GM21381 (cell line): ENCODE results near the gene KIF11.
A peak's percentile ranks its signal among the peaks of the same experiment; 100 is the strongest.
"Not testable (repeated sequence)": the region's sequence is repeated elsewhere in the genome, so short reads cannot be mapped to it uniquely, and the experiment has no call there.

ENCODE experiments used
- ATAC-seq: cut with Tn5 transposase; IDR thresholded peaks from one replicate; pipeline ENCODE4 v1.9.1; 2021; ENCODE audit warnings: mild to moderate bottlenecking, moderate library complexity; ENCODE audit not compliant: unreplicated experiment

The KIF11 gene

DNA sequence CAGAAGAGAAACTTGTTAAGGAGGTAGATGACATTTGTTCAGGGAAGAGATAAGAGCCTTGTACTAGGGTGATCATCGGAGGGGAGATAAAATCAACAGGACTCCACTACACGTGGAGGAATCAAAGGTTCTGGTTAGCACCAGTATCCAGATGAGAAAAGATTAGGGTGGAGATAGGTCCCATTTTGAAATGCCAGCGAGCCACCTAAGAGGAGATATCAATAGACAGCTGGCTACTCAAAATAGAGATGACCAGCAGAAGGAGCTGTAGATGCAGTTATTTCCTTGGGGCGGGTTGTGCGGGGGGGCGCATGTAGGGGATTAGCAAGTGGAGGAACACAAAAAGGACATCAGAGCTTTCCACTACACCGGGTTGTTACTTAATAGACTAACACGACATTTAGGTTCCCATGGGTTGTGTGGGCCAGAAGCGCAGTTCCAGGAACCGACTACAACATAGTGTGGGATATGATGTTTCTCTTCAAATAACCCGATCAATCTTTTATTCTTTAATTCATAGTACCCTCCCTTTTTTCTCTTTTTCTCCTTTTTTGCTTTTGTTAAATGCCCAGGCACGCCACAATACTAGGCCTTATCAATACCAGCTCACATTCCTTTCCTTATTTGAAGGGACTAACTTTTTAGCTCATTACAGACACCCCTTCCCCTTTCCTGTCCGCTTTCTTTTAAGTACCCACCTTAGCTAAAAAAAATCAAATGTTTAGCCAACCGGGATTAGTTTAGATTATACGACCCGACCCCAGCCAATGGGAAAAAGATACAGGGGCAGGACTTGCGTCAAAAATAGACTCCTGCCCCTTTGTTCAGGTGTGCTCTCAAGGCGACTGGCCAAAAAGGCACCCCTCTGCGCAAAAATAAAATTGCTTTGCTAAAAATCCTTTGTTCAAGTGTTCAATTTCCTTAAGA is 2.0 kb upstream of the KIF11 start:
- ATAC-seq, result peak; percentile 4

- peak; percentile 77 for ATAC-seq
Measured at GRCh38 chr10:92591550-92592022, 1.3 kb upstream of the KIF11 start.

DNA sequence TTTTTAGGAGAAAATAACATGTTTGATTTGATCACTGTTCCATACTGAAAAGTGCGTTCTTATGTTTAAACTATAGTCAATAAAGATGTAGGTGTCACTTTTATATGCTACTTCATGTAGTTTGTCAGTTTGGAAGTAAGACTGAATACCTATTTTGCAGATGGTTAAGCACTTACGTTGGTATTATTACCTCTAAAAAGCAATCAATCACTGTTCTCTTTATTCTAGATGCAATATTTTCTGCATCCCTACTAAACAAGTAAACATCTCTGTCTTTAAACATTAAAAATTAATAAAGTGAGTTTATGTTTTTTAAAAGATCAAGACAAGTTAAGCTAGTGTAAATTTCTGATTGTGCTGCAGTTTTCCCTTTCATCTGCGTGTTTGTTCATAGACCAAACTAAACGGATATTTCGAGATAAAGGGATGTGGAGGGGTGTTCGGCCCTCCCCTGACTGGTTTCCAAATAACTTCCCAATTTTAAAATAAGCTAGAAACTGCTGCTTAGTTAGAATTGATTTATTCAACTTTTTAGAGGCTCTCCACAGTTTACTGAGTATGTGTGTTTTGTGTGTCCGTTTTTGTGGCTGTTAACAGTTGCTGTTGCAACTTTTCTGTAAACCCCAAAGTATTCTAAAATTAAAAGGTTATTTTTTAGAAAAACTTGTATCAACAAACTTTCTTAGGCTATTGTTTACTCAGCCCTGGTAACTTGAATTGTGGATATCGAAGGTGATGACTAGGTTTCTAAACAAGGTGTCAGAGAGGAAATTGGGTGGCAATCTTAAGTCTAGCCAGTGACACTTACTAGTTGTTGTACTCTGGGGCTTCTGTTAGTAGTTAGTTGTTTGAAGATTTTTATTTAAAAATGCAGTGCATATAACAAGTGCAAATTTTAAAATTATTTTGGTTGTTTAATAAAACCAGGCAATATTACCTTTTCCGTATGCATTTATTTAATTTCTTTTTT is 974 bp downstream of the KIF11 start:
- no peak for ATAC-seq

GRCh38 chr10:92595505-92595904 is 2.6 kb downstream of the KIF11 start:
- ATAC-seq, result no peak

DNA sequence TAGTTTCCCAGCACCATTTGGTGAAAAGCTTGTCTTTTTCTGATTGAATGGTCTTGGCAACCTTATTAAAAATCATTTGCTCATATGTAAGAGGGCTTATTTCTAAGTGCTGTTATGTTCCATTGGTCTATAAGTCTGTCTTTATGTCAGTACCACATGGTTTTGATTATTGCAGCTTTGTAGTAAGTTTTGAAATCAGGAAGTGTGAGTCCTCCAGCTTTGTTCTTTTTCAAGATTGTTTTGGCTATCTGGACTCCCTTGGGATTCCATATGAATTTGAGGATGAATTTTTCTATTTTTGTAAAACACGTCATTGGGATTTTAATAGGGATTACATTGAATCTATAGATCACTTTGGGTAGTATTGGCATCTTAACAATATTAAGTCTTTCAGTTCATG is 5.4 kb downstream of the KIF11 start:
- ATAC-seq, result no peak

DNA sequence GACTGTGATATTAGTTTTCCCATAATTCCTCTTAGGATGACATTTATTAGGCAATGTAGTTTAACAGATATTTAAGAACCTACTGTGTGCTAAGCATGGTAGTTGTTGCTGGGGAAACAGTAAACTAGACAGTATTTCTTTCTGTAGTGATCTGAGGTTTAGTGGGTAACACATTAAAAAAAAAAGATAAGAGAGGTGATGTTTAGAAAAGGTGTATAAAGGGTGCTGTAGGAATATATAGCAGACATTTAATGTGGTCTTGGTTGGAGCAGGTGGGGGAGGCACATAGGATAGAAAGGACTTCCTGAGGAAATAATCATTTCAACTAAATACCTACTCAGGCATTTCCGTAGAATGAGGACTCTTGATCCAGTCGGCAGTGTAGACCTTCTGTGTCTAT is 11.9 kb downstream of the KIF11 start:
- no peak for ATAC-seq

DNA sequence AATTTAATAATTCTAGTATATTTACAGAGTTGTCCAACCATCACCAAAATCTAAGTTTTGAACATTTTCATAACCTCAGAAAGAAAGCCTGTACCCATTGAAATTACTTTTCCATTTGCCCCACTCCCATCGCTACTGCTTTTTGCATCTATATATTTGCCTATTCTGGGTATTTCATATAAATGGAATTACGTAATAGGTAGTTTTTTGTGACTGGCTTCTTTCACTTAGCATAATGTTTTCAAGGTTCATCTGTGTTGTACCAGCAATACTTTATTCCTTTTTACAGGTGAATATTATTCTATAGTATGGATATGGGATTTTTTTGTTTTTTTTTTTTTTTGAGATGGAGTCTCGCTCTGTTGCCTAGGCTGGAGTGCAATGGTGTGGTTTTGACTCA is 22.6 kb downstream of the KIF11 start:
- ATAC-seq, result no peak

DNA sequence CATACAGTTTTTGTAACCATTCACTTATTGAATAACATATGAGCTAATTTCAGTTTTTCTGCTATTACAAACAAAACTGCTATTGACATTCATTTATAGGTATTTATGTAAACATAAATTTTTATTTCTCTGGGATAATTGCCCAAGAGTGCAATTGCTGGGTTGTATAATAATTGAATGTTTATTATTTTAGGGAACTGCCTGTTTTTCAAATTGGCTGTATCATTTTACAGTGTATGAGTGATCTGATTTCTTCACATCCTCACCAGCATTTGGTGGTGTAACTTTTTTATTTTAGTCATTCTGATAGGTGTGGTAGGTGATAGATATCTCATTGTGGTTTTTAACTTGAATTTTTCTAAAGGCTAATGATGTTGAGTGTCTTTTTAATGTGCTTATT is 26.4 kb downstream of the KIF11 start:
- ATAC-seq, result no peak

GRCh38 chr10:92627845-92628480 is 35.0 kb downstream of the KIF11 start:
- ATAC-seq, result no peak

DNA sequence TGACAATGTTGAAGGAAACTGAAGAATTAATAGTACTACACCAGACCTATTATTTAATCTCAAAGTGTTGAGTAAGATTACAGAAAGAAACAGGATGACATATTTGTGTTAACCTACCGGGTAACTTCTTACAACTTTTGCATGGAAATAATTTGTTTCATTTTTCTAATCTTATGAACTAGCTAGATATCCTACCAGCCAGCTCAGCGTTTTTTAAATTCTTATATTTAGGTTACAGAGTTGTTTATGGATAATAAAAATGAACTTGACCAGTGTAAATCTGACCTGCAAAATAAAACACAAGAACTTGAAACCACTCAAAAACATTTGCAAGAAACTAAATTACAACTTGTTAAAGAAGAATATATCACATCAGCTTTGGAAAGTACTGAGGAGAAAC is 37.0 kb downstream of the KIF11 start:
- no peak for ATAC-seq

DNA sequence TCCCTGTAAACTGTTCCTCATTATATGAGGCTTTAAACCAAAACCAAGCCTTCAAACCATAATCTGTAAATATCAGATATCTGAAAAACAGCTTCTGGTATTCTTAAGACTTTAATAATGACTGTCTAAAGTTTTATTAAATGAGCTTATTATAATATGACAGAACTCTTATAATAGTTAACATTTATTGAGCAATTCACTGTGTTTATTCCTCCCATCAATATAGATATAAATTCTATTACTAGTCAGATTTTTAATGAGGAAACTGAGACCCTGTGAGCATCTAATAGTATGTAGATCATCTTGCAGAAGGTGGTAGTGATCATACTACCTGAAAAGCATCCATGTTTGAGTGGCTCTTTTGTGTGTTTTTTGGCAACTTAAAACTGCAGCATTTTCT is 45.1 kb downstream of the KIF11 start:
- ATAC-seq, result no peak

DNA sequence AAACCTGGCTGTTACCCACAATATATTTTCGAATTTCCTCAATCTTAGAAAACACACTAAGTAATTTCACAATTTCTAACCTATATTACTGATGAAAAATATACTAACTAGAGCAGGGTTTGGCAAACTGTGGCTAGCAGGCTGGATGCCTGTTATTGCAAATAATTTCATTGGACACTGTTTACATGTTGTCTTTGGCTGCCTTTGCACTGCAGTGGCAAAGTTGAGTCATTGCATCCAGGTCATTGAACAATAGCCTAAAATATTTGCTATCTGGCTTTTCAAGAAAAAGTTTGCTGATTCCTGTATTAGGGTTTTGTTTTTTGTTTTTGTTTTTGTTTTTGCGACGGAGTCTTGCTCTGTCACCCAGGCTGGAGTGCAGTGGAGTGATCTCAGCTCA is 47.2 kb downstream of the KIF11 start:
- no peak for ATAC-seq

GRCh38 chr10:92641492-92641891 is 48.6 kb downstream of the KIF11 start:
- no peak for ATAC-seq

GRCh38 chr10:92644921-92645320 is 52.0 kb downstream of the KIF11 start:
- no peak for ATAC-seq

- ATAC-seq, result not testable (repeated sequence)
Measured at GRCh38 chr10:92650864-92651263, 57.9 kb downstream of the KIF11 start.

- ATAC-seq, result no peak
Measured at GRCh38 chr10:92655426-92655825, 62.5 kb downstream of the KIF11 start.

DNA sequence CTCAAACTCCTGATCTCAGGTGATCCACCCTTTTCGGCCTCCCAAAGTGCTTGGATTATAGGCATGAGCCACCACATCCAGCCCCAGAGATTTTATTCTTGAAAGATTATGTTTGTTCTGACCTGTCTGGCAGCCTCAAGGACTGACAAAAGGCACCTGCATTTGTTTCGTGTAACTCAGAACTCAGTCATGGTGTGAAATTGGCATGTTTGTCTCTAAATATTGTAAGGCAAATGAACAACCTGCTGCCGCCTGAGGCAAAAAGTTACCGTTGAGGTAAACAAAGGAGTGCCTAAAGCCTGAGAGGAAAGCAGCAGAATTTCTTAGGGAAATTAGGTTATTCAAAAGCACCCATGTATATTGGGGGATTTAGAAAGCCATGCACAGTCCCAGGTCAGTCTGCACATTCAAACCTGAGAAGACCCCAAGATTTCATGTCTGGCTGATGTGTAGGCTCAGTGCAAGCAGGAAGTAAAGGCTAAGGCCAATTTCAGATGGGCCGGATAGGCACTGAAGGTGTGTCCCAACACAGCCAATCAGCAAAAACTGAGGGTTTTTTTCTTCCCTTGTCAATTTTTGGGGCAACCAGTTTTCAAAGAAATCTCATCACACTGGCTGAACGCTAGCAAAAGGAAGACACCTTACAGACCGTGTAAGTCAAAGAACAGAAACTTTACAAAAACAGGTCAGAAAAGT is 63.5 kb downstream of the KIF11 start:
- ATAC-seq, result no peak

- no peak for ATAC-seq
Measured at GRCh38 chr10:92657024-92657423, 64.1 kb downstream of the KIF11 start.

GRCh38 chr10:92662848-92663247 is 69.9 kb downstream of the KIF11 start:
- ATAC-seq, result no peak

- no peak for ATAC-seq
Measured at GRCh38 chr10:92664322-92664721, 71.4 kb downstream of the KIF11 start.
